Measurements from ENCODE around the gene NELFA. TPM values are rescaled to one million over a fixed set of nuclear protein-coding genes. Genes with fewer than 3 reads are reported as not detected.

Gene NELFA
- total RNA-seq, 1 experiment from 2014 or later = 56.1 TPM

- Histone ChIP-seq H3K9ac (ENCODE audit: low read length) (no peak overlapping the region), H3K4me2 (ENCODE audit: low read length) (no peak overlapping the region), H4K20me1 (ENCODE audit: insufficient read depth) (no peaks in the 10 kb centered on the region), H3K4me3 (replicated peaks in 1 of 2; ENCODE audit: low read depth in 1 of 2, low read length in 2 of 2) (no peak overlapping the region), H3K27me3 (ENCODE audit: insufficient read depth, low read length) (no peaks in the 10 kb centered on the region), H3K9me2 (ENCODE audit: insufficient read depth) (no peaks in the 10 kb centered on the region), H3K4me1 (ENCODE audit: control insufficient read depth in 1 of 2, insufficient read depth in 2 of 2, low read length in 2 of 2) (peaks cover 5 to 24% of the 10 kb centered on the region in 2 experiments; a peak in 3 of 4 replicates), H3K79me2 (ENCODE audit: insufficient read depth, low read length) (no peaks in the 10 kb centered on the region), H3K9me3 (ENCODE audit: control insufficient read depth in 1 of 2, insufficient read depth in 1 of 2, low read depth in 1 of 2, low read length in 2 of 2) (no peaks in the 10 kb centered on the region; a peak in 1 of 4 replicates), H3K27ac (ENCODE audit: low read depth, low read length) (no peak overlapping the region), H2AFZ (ENCODE audit: low read depth, low read length, poor library complexity, severe bottlenecking) (no peak overlapping the region), H3K36me3 (ENCODE audit: control insufficient read depth in 1 of 2, insufficient read depth in 2 of 2, low read length in 2 of 2) (peaks cover 0 to under 1% of the 10 kb centered on the region in 2 experiments; a peak in 2 of 4 replicates)
- ATAC-seq (no peak), DNase-seq (ENCODE audit: low read depth, low spot score) (no peak)
- ChIA-PET CTCF (no interaction called here), POLR2A (no interaction called here), RAD21 (ENCODE audit: low non-redundant PET in 1 of 2, low total read pairs in 2 of 2, uncharacterized antibody in 2 of 2, unreplicated experiment in 2 of 2) (no interaction called here)
- intact Hi-C loops (cut with micrococcal nuclease) = no loop called here
- no TSS peak for BruUV-seq (replicated peaks)
- no peak for TF ChIP-seq EGR1 (IDR thresholded peaks at IDR 0.05; ENCODE audit: low read depth)
- TF ChIP-seq ELF1 (IDR thresholded peaks at IDR 0.05; ENCODE audit: borderline replicate concordance, low read depth) = no peak
- no peak for TF ChIP-seq ZNF274 (IDR thresholded peaks at IDR 0.05; ENCODE audit: low read depth, low read length)
- TF ChIP-seq CEBPB (IDR thresholded peaks at IDR 0.05; ENCODE audit: low read depth) = no peak
- TF ChIP-seq TCF7L2 (IDR thresholded peaks at IDR 0.05; ENCODE audit: borderline replicate concordance, extremely low read depth, insufficient read depth, insufficient read length) = no peak
- TF ChIP-seq RAD21 (IDR thresholded peaks at IDR 0.05; ENCODE audit: low read depth) = no peak
- no peak for TF ChIP-seq EZH2 (IDR thresholded peaks at IDR 0.05)
- TF ChIP-seq POLR2A (IDR thresholded peaks at IDR 0.05; ENCODE audit: borderline replicate concordance, extremely low read depth, insufficient read depth, insufficient read length) = no peak
- TF ChIP-seq REST (IDR thresholded peaks at IDR 0.05; ENCODE audit: low read depth) = no peak
- TF ChIP-seq FOSL1 (IDR thresholded peaks at IDR 0.05; ENCODE audit: low read depth) = no peak
- no peak for TF ChIP-seq SRF (IDR thresholded peaks at IDR 0.05; ENCODE audit: low read depth)
- TF ChIP-seq JUND (IDR thresholded peaks at IDR 0.05) = no peak
- TF ChIP-seq ZFX (IDR thresholded peaks at IDR 0.05) = no peak
- TF ChIP-seq SP1 (IDR thresholded peaks at IDR 0.05; ENCODE audit: low read depth) = no peak
- no peak for TF ChIP-seq YY1 (IDR thresholded peaks at IDR 0.05; ENCODE audit: extremely low read depth, insufficient replicate concordance, low read depth, low read length)
Observed at GRCh38 chr4:2049381-2049780, 40.6 kb upstream of the NELFA start.

All from HCT116 (cell line).